Progenitor cell of endocrine pancreas (in vitro differentiated cells): ENCODE results near the gene LIN7B. TPM values are rescaled to one million over a fixed set of nuclear protein-coding genes. Genes with fewer than 3 reads are reported as not detected.
A peak's percentile ranks its signal among the peaks of the same experiment; 100 is the strongest.

Experiments
- DNase-seq: peaks from one replicate; pipeline ENCODE4 v3.0.0; 2021; ENCODE audit warnings: low spot score; ENCODE audit not compliant: unreplicated experiment
- H3K27ac Mint-ChIP-seq: 2 replicates; pipeline ENCODE4 v1.8.0; 2021; ENCODE audit warnings: mild to moderate bottlenecking, moderate library complexity, mixed read lengths
- H3K27me3 Mint-ChIP-seq: 2 replicates; pipeline ENCODE4 v1.8.0; 2021; ENCODE audit warnings: mixed read lengths
- H3K36me3 Mint-ChIP-seq: 2 replicates; pipeline ENCODE4 v1.8.0; 2022; ENCODE audit warnings: mixed read lengths; ENCODE audit not compliant: insufficient read depth
- H3K4me1 Mint-ChIP-seq: 2 replicates; pipeline ENCODE4 v1.8.0; 2021; ENCODE audit warnings: low read depth, mixed read lengths
- H3K4me3 Mint-ChIP-seq: 2 replicates; pipeline ENCODE4 v1.8.0; 2021; ENCODE audit warnings: low read depth, mild to moderate bottlenecking, moderate library complexity, mixed read lengths
- H3K9me3 Mint-ChIP-seq: 2 replicates; pipeline ENCODE4 v1.8.0; 2021; ENCODE audit warnings: low read depth, mixed read lengths
- total RNA-seq: library from RNA; stranded (reverse); gene quantifications from 2 replicates; pipeline ENCODE4 v1.2.1, GENCODE V29; 2021
- TF ChIP-seq, protein P1 (sequence below): fragments of 200-600 bp; sonication (generic); IDR thresholded peaks from one replicate; pipeline ENCODE4 v1.5.0; 2021; ENCODE audit warnings: antibody characterized with exemption, mild to moderate bottlenecking; ENCODE audit not compliant: unreplicated experiment

LIN7B gene
- total RNA-seq, 1 donor from 2014 or later, result 7.0 TPM

DNA sequence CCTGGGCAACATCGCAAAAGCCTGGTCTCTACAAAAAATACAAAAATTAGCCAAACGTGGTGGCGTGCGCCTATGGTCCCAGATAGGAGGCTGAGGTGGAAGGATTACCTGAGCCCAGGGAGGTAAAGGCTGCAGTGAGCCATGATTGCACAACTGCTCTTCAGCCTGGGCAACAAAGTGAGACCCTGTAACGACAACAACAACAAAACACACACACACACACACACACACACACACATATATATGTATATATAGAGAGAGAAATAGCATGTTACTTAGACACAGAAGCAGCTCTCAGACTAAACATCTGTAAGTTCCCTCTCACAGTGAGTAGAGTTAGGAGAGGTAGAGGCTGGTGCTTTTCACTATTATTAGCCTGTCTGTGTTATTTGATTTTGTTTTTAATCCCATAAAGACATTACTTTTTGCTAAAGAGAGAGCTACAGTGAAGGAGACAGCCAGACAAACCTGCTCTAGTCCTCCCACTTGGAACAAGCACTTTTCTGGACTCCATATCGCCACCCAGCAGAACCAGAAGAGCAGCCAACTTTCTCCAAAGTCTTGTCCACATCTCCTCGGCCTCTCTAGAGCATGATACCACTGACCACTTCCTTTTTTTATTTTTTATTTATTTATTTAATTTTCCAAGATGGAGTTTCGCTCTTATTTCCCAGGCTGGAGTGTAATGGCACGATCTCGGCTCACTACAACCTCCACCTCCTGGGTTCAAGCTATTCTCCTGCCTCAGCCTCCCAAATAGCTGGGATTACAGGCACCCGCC, 2.8 kb upstream of the LIN7B start:
- TF ChIP-seq, protein P1, sequence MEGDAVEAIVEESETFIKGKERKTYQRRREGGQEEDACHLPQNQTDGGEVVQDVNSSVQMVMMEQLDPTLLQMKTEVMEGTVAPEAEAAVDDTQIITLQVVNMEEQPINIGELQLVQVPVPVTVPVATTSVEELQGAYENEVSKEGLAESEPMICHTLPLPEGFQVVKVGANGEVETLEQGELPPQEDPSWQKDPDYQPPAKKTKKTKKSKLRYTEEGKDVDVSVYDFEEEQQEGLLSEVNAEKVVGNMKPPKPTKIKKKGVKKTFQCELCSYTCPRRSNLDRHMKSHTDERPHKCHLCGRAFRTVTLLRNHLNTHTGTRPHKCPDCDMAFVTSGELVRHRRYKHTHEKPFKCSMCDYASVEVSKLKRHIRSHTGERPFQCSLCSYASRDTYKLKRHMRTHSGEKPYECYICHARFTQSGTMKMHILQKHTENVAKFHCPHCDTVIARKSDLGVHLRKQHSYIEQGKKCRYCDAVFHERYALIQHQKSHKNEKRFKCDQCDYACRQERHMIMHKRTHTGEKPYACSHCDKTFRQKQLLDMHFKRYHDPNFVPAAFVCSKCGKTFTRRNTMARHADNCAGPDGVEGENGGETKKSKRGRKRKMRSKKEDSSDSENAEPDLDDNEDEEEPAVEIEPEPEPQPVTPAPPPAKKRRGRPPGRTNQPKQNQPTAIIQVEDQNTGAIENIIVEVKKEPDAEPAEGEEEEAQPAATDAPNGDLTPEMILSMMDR, result no peak
- Mint-ChIP-seq H3K27ac (no peak overlapping the region), H3K36me3 (peaks cover 14% of the 10 kb centered on the region), H3K4me3 (no peak overlapping the region), H3K9me3 (no peaks in the 10 kb centered on the region), H3K4me1 (peaks cover 7% of the 10 kb centered on the region), H3K27me3 (no peaks in the 10 kb centered on the region)
- DNase-seq, result no peak

DNA sequence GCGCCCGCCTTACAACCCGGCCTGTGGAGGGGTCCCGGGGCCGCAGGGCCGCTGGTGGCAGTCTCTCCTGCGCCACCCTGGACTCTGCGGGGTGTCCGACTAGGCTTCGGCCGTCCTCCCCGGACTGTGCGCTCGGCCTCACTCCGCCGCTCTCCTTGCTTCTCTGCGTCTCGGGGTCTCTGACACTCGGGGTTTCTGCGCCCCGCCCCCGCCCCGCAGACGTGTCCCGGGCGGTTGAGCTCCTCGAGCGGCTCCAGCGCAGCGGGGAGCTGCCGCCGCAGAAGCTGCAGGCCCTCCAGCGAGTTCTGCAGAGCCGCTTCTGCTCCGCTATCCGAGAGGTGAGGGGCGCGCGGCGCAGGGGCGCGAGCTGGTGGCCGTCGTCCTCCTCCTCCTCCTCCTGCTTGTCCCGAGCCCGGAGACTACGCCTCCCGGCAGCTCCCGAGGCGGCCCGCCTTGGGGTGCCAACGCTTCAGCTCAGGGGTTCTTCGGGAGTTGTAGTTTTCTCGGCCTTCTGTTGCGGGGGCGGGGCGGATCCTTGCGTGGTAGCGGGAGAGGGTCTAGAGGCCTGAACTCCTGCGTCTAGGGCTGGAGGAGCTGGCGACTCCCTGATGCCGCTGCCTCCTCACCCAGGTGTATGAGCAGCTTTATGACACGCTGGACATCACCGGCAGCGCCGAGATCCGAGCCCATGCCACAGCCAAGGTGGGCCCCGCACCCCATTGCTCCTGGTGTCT, 627 bp downstream of the LIN7B start:
- Mint-ChIP-seq H3K36me3 (no peaks in the 10 kb centered on the region), H3K4me3 (peak overlapping the region; percentile 75), H3K9me3 (no peaks in the 10 kb centered on the region), H3K27ac (no peak overlapping the region), H3K27me3 (peaks cover under 1% of the 10 kb centered on the region), H3K4me1 (peaks cover 11% of the 10 kb centered on the region)
- peak; percentile 56 for DNase-seq
- TF ChIP-seq, protein P1, result no peak

DNA sequence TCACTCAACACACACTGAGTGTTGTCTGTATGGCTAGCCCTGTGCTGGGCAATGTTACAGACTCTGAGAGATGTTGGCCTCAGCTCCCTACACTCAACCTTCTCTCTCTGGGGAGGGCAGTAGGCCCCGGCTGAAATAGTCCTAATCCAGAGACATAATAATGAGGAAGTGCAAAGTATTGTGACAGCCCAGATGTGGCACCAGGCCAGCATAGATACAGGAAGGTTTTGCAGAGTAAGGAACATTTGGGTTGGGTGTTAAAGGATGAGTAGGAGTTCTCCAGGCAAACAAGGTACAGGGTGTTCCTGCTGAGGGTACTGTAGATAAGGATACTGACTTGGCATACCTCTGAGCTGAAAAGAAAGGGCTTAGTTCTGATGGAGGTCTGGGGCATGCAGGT, 2.4 kb downstream of the LIN7B start:
- Mint-ChIP-seq H3K4me1 (peaks cover 15% of the 10 kb centered on the region), H3K36me3 (no peaks in the 10 kb centered on the region), H3K27ac (no peak overlapping the region), H3K27me3 (peaks cover 12% of the 10 kb centered on the region), H3K9me3 (no peaks in the 10 kb centered on the region), H3K4me3 (peak overlapping the region; percentile 55)
- no peak for DNase-seq
- TF ChIP-seq, protein P1, result no peak

DNA sequence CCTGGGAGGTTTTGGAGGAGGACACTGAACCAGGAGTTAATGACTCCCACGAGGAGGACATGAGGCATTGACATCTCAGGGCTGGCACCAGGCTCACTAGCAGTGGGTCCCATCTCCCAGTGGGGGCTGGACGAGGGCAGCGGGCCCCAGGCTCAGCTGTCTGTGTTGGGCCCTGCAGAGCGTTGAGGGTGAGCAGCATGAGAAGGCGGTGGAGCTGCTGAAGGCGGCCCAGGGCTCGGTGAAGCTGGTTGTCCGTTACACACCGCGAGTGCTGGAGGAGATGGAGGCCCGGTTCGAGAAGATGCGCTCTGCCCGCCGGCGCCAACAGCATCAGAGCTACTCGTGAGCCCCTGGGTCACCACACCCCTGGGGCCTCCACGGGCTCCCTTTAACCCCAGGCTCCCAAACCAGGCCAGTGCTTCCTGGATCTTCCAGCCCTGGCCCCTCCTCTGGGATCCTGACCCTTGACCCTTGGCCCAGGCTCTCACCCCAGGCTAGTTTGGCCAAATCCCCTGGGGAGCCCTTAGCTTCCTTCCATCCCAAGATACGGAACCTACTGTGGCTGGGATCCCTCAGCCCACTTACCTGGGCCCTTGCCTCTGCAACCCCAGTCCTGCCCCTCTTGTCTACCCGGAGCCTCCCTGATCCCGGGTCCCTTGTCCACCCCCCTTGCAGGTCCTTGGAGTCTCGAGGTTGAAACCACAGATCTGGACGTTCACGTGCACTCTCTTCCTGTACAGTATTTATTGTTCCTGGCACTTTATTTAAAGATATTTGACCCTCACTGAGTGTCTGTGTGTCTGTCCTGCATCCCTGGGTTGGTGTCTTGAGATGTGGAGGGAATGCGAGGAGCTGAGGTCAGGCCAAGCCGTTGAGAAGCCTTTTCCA, 3.8 kb downstream of the LIN7B start:
- DNase-seq, result no peak
- peaks cover 22% of the 10 kb centered on the region for H3K27me3 Mint-ChIP-seq

More for the DNA sequence above, 3.8 kb downstream of the LIN7B start:
- TF ChIP-seq, protein P1, result no peak
- peaks cover 15% of the 10 kb centered on the region for H3K4me1 Mint-ChIP-seq
- H3K4me3 Mint-ChIP-seq, result peak overlapping the region; percentile 79
- peak overlapping the region; percentile 93 for H3K27ac Mint-ChIP-seq
- no peaks in the 10 kb centered on the region for H3K36me3 Mint-ChIP-seq
- H3K9me3 Mint-ChIP-seq, result no peaks in the 10 kb centered on the region
